Measurements from ENCODE around the gene CFAP61.
"Not testable (repeated sequence)": the region's sequence is repeated elsewhere in the genome, so short reads cannot be mapped to it uniquely, and the experiment has no call there.

Gene CFAP61

DNA sequence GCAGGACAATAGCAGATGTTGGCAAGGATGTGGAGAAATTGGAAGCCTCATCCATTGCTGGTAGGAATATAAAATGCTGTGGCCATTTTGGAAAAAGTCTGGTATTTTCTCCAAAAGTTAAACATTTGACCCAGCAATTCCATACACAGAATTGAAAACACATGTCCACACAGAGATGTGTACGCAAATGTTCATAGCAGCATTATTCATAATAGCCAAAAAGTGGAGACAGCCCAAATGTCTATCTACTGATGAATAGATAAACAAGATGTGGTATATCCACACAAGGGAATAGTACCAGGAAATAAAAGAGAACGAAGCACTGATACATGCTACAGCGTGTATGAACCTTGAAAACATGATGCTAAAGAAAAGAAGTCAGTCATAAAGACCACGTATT, 40.5 kb downstream of the CFAP61 start:
- no peak for DNase-seq

DNA sequence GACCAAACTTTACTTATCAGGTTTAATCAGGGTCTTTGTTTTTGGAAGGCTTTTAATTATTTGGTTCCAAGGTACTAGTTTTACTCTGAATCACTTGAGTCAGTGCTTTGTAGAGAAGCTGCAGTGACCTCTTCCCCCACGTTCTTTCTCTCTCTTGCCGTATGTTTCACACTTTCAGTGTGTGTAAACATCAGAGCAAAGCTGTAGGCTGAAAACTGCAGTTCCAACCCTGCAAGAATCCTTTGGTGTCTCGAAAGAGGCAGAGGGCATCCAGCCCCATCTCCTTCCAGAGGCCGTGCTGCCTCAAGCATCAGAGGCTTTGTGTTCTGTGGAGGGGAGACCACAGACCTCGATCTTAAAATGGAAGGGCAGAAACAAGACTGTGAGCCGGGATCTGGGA, 42.1 kb downstream of the CFAP61 start:
- no peak for DNase-seq

DNA sequence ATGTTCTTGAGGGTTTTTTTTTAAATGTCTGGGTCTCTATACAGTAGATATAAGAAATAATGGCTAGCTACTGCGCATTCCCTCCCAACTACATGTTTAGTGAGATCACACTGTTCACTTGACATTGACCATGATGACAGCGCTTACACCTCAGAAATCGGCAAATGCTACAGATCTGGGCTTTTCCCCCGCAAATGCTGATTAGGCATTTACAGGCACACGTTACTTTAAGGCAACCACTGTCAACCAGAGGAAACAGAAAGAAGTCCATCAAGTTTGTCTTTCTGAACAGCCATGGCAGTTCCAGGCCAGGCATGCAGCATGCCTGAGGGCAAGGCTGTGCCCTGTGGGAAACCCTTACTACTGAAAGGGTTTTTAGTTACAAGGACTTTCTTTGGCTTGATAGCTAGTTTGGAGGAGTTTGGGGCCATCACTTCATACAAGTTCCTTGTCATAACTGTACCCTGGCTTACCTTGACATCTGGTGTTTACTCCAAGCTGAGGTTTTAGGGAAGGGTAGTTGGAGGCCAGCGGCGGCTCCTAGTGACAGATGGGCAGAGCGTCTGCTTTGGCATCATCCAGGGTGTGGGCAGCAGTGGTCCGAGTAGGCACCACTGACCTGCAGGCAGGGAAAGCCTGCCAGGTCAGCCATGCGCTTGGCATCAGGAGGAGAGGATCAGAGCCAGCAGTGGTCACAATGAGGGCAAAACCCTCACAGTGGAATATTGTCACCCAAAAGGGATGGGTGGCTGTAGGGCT, 43.0 kb downstream of the CFAP61 start:
- no peak for DNase-seq

DNA sequence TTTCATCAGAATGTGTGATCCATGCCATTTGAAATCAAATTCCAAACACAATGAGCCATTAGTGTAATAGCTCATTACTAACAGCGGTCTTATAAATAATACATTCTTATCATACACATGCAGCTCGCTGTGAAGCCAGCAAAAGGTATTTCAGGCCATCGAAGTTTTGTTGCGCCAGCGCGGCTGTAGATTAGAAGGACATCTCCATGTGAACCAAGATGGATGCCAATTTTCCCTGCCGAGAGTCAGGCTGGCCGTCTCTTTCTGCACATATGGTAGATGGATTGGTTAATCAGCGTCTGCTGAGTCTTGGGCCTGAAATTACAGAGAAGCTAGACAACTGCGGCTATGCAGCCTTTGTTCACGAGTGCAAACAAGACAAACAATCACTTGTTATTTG, 44.1 kb downstream of the CFAP61 start:
- DNase-seq, result no peak

DNA sequence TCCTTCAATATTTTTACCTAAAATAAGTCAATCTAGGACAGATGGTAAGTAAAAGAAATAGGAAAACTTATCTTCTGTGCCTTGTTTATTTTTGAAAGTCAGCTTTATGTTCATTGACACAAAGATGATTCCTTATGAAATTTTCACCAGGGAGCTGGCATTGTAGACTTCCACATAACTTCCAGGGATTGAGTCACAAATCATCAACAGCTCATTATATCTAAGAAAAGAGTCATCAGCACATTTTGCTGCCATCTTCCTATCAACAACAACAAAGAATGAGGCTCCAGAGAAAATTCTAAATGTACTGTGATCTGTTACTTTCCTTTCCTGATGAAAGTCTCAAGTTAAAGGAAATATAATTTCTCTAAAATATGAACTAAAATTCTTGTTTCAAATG, 48.5 kb downstream of the CFAP61 start:
- no peak for DNase-seq

DNA sequence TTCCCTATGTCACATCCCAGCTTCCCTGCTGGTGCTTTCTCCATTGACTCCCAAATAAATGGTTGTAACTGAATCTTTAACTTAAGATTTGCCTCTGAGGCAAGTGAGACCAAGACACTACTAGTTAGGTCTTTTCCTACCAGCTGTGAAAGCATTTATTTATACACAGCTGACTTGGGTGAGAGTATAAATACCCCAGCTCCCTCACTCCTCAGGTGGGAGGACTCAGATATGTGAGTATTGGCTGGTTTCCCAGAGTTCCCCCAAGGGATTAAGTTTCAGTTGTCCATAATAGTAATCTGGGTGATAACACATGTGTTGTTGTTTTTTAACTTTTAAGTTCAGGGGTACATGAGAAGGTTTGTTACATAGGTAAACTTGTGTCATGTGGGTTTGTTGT, 49.8 kb downstream of the CFAP61 start:
- no peak for DNase-seq

DNA sequence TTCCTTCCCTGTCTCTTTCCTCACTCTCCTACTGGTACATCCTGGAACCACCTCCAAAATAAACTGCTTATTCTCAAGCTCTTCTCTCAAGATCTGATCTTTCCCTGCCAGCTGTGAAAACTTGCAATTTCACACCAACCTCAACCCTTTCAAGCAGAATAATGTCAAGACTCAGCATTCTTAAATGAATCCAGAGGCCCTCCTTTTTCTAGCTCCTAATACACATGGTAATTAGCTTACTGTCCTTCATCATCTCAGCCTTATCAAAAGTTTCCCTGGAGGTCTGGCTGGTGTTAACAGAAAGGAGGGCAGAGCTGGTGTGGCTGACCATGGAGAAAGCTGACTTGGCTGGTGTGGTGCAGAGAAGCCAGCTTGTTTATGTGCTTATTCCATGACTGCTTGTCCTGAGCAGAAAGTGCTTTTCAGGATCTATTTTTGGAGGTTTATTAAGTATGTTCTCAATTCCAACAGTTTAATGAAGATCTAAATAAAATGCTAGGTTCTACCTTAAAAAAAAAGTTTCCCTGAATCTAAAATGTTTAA, 50.5 kb downstream of the CFAP61 start:
- DNase-seq, result no peak

DNA sequence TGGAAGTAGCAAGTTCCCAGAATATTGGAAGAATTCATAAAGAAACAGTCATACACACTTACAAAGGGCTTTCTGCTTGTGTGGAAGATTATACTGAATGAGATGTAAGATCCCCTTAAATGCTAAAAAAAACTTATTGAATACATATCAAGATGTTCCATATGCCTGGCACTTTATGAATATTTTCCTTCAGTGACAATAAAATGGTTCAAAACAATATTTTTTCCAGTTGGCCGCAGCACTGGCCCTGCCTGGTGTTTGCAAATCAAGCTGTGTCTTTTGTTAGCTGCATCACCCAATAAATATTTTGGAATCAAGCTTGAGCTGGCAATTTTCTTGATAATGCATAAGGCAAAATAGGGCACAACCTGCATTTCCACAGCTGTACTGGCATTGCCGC, 51.2 kb downstream of the CFAP61 start:
- no peak for DNase-seq

DNA sequence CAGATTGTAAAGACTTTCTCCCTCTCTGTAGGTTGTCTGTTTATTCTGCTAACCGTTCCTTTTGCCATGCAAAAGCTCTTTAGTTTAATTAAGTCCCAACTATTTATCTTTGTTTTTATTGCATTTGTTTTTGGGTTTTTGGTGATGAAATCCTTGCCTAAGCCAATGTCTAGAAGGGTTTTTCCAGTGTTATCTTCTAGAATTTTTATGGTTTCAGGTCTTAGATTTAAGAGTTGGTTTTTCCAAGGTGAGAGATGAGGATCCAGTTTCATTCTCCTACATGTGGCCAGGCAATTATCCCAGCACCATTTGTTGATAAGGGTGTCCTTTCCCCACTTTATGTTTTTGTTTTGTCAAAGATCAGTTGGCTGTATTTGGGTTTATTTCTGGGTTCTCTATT, 70.9 kb downstream of the CFAP61 start:
- DNase-seq, result not testable (repeated sequence)

DNA sequence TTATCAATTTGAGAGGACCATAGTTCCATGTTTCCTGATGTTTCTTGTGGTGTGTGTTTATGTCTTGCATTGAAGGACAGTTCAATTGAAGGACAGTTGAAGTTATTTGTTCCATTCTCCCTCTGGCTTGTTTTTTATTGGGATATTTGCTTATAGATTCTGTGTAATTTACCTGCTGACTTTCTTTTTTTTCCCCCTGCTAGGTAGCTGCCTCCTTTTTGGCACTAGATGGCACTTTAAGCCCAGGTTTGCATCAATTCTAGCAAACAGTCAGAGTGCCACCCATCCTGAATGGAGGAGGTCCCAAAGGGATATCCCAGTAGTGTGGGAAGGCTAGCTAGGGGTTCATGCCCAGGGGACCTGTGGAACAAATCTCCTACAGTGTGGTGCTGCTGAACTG, 78.1 kb downstream of the CFAP61 start:
- no peak for DNase-seq

DNA sequence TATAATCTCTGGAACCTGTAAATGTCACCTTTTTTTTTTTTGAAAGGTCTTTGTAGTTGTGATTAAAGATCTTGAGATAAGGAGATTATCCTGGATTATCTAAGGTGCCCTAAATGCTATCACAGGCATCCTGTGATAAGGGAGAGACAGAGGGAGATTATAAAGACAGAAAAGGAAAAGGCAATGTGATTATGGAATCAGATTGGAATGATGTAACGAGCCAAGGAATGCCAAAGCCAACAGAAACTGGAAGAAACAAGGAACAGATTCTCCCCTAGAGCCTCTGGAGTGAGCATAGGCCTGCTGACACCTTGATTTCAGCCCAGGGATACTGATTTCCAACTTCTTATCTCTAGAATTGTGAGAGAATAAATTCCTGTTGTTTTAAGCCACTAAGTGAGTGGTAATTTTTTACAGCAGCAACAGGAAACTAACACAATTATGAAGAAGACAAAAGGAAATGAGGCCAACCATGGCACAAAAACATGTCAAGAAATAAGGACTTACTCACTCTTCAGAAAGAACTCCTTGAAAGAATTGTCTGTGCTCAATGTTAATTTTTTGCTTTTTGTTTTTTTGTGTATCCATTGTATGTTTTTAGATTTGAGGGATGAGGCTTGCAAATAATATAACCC, 82.7 kb downstream of the CFAP61 start:
- DNase-seq, result no peak

DNA sequence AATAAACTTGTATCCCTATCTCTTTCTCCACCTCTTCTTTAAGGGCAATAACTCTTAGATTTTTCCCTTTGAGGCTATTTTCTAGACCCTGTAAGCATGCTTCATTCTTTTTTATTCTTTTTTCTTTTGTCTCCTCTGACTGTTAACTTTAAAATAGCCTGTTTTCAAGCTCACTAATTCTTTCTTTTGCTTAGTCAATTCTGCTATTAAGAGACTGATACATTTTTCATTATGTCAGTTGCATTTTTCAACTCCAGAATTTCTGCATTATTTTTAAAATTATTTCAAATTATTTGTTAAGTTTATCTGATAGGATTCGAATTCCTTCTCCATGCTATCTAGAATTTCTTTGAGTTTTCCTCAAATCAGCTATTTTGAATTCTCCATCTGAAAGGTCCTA, 84.0 kb downstream of the CFAP61 start:
- DNase-seq, result no peak

DNA sequence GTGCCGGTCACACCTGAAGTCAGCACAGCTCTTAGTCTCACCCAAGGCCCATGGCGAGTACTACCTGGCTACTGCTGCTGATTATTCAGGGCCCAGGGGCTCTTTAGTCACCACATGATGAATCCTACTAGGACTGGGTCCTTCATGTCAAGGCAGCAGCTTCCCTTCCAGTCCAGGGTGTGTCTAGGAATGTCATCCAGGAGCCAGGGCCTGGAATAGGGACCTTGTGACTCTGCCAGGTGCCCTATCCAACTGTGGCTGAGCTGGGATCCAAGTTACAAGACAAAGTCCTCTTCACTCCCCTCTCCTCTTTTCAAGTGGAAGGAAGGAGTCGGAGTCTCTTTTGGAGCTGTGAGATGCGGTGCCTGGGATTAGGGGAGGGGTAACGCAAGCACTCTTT, 85.5 kb downstream of the CFAP61 start:
- DNase-seq, result no peak

DNA sequence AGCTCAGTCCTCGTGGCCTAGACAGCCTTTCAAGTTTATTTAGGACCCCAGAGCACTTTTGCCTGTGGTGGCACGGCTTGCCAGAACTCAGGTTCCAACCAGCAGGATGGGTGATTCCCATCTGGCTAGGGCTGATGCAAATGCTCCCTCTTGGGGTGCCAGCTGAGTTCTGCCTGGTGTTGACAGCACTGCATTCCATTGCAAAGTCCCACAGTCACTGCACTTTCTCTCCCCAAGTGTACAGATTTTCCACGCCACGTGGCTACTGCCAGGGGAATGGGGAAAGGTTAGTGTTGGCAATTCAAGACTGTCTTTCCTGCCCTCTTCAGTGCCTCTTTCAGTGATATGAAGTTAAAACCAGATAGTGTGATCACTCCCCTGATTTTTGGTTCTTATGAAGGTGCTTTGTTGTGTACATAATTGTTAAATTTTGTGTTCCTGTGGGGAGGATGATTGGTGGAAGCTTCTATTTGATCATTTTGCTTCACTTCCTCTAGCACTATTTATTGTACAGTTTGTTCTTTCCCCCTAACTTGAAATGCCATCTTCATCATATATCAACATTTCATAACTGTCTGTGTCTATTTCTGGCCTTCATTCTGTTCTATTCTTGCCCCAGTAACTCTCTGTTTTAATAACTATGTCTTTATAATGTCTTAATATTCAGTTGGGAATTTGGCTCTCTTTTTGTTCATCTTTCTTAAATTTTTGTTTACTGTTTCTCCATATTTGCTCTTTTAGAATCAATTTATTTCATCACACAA, 86.2 kb downstream of the CFAP61 start:
- DNase-seq, result no peak

DNA sequence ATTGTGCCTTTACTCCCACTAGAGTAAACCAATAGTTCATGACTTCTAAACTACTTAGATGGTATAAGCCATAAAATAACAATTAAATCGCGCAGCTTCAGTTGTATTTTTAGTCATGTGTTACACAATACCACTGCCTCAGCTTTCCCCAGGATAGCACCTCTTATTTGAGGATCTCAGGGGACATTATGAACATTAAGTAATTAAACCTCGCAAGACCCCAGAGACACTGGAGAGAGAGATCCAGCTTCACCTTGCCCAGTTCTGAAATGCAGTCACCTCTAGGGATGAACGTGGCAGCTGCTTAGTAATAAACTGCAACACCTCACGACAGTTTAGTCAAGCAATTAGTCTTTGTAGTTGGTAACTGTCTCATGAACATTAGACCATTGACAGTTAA, 87.1 kb downstream of the CFAP61 start:
- no peak for DNase-seq

DNA sequence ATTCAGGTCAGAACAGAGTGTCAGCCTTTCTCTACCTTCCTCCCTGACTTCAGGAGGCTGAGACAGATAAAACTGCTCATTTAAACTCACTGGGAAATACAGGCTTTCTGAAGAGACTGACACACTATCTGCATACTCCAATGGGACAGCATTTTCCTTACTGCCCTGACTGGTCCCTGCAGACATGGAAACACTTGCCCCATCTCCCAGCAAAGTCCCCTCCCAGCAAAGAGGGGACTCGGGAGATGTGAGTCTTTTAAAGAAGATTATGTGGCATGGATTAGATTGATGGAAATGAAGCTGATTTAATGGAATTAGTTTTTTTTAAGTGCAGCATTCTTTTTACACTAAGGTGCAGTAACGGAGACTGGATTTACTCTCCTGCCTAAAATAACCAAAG, 90.8 kb downstream of the CFAP61 start:
- no peak for DNase-seq

DNA sequence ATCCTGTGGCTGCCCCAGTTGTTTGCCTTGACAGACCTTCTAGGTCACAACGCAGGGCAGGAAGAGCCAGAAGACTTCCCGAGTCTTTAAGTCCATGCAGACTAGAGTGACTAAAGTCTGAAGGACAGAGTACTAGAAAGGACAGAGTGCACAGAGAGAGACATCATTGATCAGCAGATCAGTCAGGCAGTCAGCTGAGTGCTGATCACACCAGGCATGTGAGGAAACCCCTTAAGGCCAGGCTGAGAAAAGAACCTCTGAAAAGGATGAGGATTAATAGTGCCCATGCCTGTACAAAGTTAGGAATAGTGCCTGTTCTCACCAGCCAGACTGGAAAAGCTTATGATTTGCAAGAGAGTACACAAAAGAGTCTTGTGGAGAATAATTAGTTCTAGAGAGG, 91.3 kb downstream of the CFAP61 start:
- no peak for DNase-seq

DNA sequence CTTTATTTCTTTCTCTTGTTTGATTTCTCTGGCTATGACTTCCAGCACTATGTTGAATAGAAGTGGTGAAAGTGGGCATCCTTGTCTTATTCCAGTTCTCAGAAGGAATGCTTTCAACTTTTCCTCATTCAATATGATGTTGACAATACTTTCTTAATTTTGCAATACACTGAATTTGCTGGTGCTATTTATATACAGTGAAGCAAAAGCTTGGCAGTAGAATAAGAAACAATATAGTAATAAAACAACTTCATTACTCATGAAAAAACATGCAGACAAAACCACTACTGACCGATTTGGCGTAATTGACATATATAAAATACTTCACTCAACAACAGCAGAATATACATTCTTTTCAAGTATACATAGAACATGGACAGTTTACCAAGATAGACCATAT, 96.4 kb downstream of the CFAP61 start:
- no peak for DNase-seq

DNA sequence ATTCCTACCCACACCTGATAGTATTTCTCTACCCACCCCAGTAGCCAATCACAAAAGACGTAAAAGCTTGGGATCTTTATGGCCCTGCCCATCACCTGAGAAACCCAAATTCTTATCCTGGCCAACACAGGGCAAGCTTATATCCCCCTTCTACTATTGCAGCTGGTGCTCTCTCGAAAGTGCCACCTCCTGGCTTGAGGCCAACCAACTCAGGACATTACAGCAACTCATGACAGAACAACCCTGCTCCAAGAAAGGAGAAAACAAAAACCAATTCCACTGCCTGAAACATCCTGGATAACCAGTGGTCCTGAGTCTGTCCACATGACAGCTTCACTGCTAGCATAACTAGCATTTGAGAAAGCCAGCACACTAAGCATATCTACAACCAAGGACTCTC, 97.9 kb downstream of the CFAP61 start:
- no peak for DNase-seq

DNA sequence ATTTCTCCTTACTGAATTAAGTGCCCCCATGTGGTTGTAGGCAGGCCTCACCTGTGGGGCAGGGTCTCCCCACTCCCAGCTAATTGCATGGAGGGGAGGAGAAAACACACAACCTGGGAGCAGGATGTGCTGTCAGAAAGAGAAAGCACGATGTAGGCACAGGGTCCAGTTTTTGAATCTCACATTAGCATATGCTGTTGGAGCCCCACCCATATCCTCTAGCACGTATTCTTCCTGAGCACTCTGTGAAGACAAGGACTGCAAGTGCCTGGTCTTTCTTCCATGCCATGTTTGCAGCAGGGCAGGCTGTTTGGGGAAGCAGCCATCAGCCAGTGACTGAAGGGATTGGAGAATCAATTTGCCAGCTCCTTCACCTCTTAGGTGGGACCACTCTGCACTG, 108.2 kb downstream of the CFAP61 start:
- DNase-seq, result no peak

DNA sequence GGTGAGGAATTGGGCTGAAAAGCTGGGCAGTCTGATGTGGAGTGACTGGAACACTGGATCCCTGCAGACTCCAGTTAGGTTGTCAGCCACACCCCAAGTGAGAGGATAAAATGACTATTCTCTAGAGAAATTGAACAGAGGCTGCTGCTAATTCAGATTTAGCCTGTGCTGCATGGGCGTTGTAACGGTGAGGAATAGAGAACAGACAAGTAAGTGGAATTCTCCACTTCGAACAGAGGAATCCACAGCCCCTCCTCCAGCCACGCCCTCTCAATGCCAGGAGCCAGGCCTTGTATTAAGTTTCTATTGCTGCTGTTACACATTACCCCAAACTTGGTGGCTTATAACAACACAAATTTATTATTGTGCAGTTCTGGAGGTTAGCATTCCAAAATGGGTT, 109.3 kb downstream of the CFAP61 start:
- no peak for DNase-seq

DNA sequence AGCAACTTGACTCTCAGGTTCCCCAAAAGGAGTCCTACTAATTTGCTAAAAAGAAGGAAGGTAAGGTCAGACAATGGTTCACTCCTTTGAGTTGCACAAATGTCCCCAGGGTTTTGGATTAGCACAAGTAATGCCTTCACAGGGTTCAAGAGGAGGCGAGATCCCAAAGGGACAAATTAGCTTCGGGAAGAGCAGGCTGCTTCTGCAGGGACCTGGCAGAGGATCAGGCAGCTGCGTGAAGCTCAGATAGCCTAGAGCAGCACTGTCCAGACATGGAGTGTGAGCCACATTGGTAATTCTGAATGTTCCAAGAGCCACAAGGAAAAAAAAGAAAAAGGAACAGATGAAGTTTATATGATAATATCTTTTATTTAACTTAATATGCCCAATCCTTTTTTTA, 115.4 kb downstream of the CFAP61 start:
- no peak for DNase-seq

DNA sequence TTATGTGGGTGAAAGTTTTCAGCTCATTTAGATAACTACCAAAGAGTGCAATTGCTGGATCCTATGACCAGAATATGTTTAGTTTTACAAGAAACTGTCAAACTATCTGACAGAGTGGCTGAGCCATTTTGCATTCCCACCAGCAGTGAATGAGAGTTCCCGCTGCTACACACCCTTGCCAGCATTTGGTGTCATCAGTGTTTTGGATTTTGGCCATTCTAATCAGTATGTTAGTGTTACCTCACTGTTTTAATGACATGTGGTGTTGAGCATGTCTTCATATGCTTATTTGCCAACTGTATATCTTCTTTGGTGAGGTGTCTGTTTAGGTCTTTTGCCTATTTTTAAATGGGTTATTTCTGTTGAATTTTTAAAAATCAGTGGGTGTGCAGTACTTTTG, 120.9 kb downstream of the CFAP61 start:
- no peak for DNase-seq

All from activated CD4-positive, alpha-beta T cell treated with anti-CD3 and anti-CD28 coated beads for 4 hours (primary cell).